HEK293 (cell line): ENCODE results near the gene ACIN1.

ENCODE experiments used
- BCL11B ChIP-seq: fragments of 450-650 bp; formaldehyde crosslinking; IDR thresholded peaks from 2 replicates; pipeline ENCODE4 v1.5.1; 2016; ENCODE audit warnings: low read depth, missing biosample characterization, missing genetic modification characterization
- BCL6B ChIP-seq: fragments of 450-650 bp; formaldehyde crosslinking; IDR thresholded peaks from 2 replicates; pipeline ENCODE4 v1.5.1; 2017; ENCODE audit warnings: missing biosample characterization, missing genetic modification characterization
- IKZF3 ChIP-seq: fragments of 450-650 bp; IDR thresholded peaks from 2 replicates; pipeline ENCODE4 v1.5.0; 2018; ENCODE audit warnings: missing biosample characterization, mild to moderate bottlenecking, missing genetic modification characterization, moderate library complexity
- PRDM1 ChIP-seq: fragments of 450-650 bp; formaldehyde crosslinking; IDR thresholded peaks from 2 replicates; pipeline ENCODE4; 2016; ENCODE audit warnings: missing biosample characterization, missing genetic modification characterization
- PRDM10 ChIP-seq: fragments of 450-650 bp; formaldehyde crosslinking; IDR thresholded peaks from 2 replicates; pipeline ENCODE4 v1.5.1; 2016; ENCODE audit warnings: missing biosample characterization, missing genetic modification characterization
- SP2 ChIP-seq: fragments of 450-650 bp; formaldehyde crosslinking; IDR thresholded peaks from 2 replicates; pipeline ENCODE4 v1.5.1; 2016; ENCODE audit warnings: missing biosample characterization, missing genetic modification characterization
- SP7 ChIP-seq: fragments of 450-650 bp; formaldehyde crosslinking; IDR thresholded peaks from 2 replicates; pipeline ENCODE4 v1.5.1; 2016; ENCODE audit warnings: missing biosample characterization, missing genetic modification characterization
- TSHZ1 ChIP-seq: fragments of 450-650 bp; formaldehyde crosslinking; IDR thresholded peaks from 2 replicates; pipeline ENCODE4 v1.5.1; 2016; ENCODE audit warnings: missing biosample characterization, missing genetic modification characterization, borderline replicate concordance
- WT1 ChIP-seq: fragments of 450-650 bp; formaldehyde crosslinking; IDR thresholded peaks from 2 replicates; pipeline ENCODE4 v1.5.1; 2016; ENCODE audit warnings: missing biosample characterization, missing genetic modification characterization
- YY1 ChIP-seq: fragments of 450-650 bp; formaldehyde crosslinking; IDR thresholded peaks from 2 replicates; pipeline ENCODE4 v1.5.1; 2018; ENCODE audit warnings: missing biosample characterization, missing genetic modification characterization
- YY2 ChIP-seq: fragments of 450-650 bp; formaldehyde crosslinking; IDR thresholded peaks from 2 replicates; pipeline ENCODE4 v1.5.1; 2016; ENCODE audit warnings: missing biosample characterization, missing genetic modification characterization
- ZBTB17 ChIP-seq: fragments of 450-650 bp; formaldehyde crosslinking; IDR thresholded peaks from 2 replicates; pipeline ENCODE4 v1.5.1; 2016; ENCODE audit warnings: missing biosample characterization, missing genetic modification characterization
- ZNF391 ChIP-seq: fragments of 450-650 bp; formaldehyde crosslinking; IDR thresholded peaks from 2 replicates; pipeline ENCODE4 v1.5.1; 2016; ENCODE audit warnings: low read depth, missing biosample characterization, missing genetic modification characterization, borderline replicate concordance
- ZNF488 ChIP-seq: fragments of 450-650 bp; formaldehyde crosslinking; IDR thresholded peaks from 2 replicates; pipeline ENCODE4 v1.5.1; 2016; ENCODE audit warnings: missing biosample characterization, missing genetic modification characterization
- ZSCAN23 ChIP-seq: fragments of 450-650 bp; formaldehyde crosslinking; IDR thresholded peaks from 2 replicates; pipeline ENCODE4 v1.5.1; 2016; ENCODE audit warnings: missing biosample characterization, missing genetic modification characterization

Gene ACIN1

GRCh38 chr14:23071244-23071920, 23.6 kb downstream of the ACIN1 start (continued):
- TF ChIP-seq IKZF3 (tag by site-specific recombination) = peak; percentile 94
- TF ChIP-seq YY1 (tag by site-specific recombination) = peak; percentile 88; the same call in 1 of the 2 replicates
- peak; percentile 88 for TF ChIP-seq ZBTB17
- peak; percentile 75 for TF ChIP-seq PRDM10
- no peak for TF ChIP-seq BCL11B (tag by site-specific recombination)
- peak; percentile 52; the same call in 1 of the 2 replicates for TF ChIP-seq YY2 (tag by site-specific recombination)
- peak; percentile 20; the same call in 1 of the 2 replicates for TF ChIP-seq WT1 (tag by site-specific recombination)
- TF ChIP-seq ZSCAN23 (tag by site-specific recombination) = 0 out of 2 replicates have a peak, but pooled peaks have one; percentile 20
- peak; percentile 72 for TF ChIP-seq SP2
- no peak for TF ChIP-seq PRDM1 (tag by site-specific recombination)
- TF ChIP-seq SP7 = peak; percentile 71
- no peak for TF ChIP-seq ZNF488 (tag by site-specific recombination)
- no peak for TF ChIP-seq TSHZ1 (tag by site-specific recombination)
- no peak for TF ChIP-seq ZNF391 (tag by site-specific recombination)
- TF ChIP-seq BCL6B (tag by site-specific recombination) = no peak
